A549 (cell line): ENCODE data around the gene MCM10.

Experiments
- BHLHE40 ChIP-seq: IDR thresholded peaks from 2 replicates; pipeline ENCODE4 v1.6.1; 2012; ENCODE audit warnings: low read depth, low read length, inconsistent platforms
- CEBPB ChIP-seq, 2 experiments: fragments of >200 bp in 1 of 2; sonication (Bioruptor Twin) in 1 of 2; formaldehyde crosslinking in 1 of 2; IDR thresholded peaks; 2 replicates each; pipeline ENCODE4 v1.6.1; 2012 to 2016
- EP300 ChIP-seq, 2 experiments: fragments of >200 bp; sonication (Bioruptor Twin); formaldehyde crosslinking; IDR thresholded peaks; 2 replicates in 1 of 2; 3 replicates in 1 of 2; pipeline ENCODE4 v1.6.1; 2016 to 2017
- HDAC2 ChIP-seq: fragments of 200-600 bp; sonication (generic); IDR thresholded peaks from 2 replicates; pipeline ENCODE4 v1.6.1; 2016
- POLR2A ChIP-seq: IDR thresholded peaks from 2 replicates; pipeline ENCODE4 v1.6.1; 2012; ENCODE audit warnings: mild to moderate bottlenecking, low read length
- REST ChIP-seq: fragments of 200-600 bp; sonication (generic); IDR thresholded peaks from 2 replicates; pipeline ENCODE4 v1.6.1; 2016; ENCODE audit warnings: antibody characterized with exemption, mild to moderate bottlenecking, moderate library complexity
- ZSCAN20 ChIP-seq: fragments of 250-450 bp; sonication (Bioruptor Pico); IDR thresholded peaks from 2 replicates; pipeline ENCODE4 v1.8.0; 2022; ENCODE audit warnings: mild to moderate bottlenecking, moderate library complexity
- TF ChIP-seq, protein P1 (sequence below): fragments of >200 bp; sonication (Bioruptor Twin); formaldehyde crosslinking; IDR thresholded peaks from 3 replicates; pipeline ENCODE4 v1.5.1; 2016

- TF ChIP-seq BHLHE40 (no peak), EP300 (IDR thresholded peaks at IDR 0.05) (no peak), CEBPB (IDR thresholded peaks at IDR 0.05) (no peak), POLR2A (no peak), HDAC2 (no peak), ZSCAN20 (no peak), REST (no peak)
- TF ChIP-seq, protein P1, sequence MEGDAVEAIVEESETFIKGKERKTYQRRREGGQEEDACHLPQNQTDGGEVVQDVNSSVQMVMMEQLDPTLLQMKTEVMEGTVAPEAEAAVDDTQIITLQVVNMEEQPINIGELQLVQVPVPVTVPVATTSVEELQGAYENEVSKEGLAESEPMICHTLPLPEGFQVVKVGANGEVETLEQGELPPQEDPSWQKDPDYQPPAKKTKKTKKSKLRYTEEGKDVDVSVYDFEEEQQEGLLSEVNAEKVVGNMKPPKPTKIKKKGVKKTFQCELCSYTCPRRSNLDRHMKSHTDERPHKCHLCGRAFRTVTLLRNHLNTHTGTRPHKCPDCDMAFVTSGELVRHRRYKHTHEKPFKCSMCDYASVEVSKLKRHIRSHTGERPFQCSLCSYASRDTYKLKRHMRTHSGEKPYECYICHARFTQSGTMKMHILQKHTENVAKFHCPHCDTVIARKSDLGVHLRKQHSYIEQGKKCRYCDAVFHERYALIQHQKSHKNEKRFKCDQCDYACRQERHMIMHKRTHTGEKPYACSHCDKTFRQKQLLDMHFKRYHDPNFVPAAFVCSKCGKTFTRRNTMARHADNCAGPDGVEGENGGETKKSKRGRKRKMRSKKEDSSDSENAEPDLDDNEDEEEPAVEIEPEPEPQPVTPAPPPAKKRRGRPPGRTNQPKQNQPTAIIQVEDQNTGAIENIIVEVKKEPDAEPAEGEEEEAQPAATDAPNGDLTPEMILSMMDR = no peak
Observed at GRCh38 chr10:13231190-13231589, 69.8 kb downstream of the MCM10 start.
